HepG2 (cell line): Measurements from ENCODE around the gene STMN3. TPM values are rescaled to one million over a fixed set of nuclear protein-coding genes. Genes with fewer than 3 reads are reported as not detected.

Source experiments
- DNMT1 ChIP-seq: sonication (generic); formaldehyde crosslinking; IDR thresholded peaks from 2 replicates; pipeline ENCODE4 v1.5.1; 2020; ENCODE audit warnings: mild to moderate bottlenecking, missing genetic modification reagents
- IRF2 ChIP-seq: IDR thresholded peaks from 2 replicates; pipeline ENCODE4 v1.6.1; 2018; ENCODE audit warnings: missing genetic modification reagents, missing compliant biosample characterization
- KLF13 ChIP-seq: sonication (generic); formaldehyde crosslinking; IDR thresholded peaks from 2 replicates; pipeline ENCODE4 v1.4.0; 2020; ENCODE audit warnings: mild to moderate bottlenecking, missing genetic modification reagents
- NFATC3 ChIP-seq: sonication (generic); formaldehyde crosslinking; IDR thresholded peaks from 2 replicates; pipeline ENCODE4 v1.5.1; 2020; ENCODE audit warnings: mild to moderate bottlenecking, missing genetic modification reagents
- NONO ChIP-seq, 2 experiments: fragments of 450-650 bp in 1 of 2; sonication (generic) in 1 of 2; formaldehyde crosslinking in 1 of 2; IDR thresholded peaks in 1 of 2; conservative IDR thresholded peaks in 1 of 2; 2 replicates each; pipeline versions ENCODE4 v1.6.1 to v1.8.0; 2017 to 2022; ENCODE audit warnings: mild to moderate bottlenecking in 1 of 2, missing genetic modification reagents in 1 of 2, moderate library complexity in 1 of 2
- SMAD1 ChIP-seq: sonication (generic); formaldehyde crosslinking; IDR thresholded peaks from 2 replicates; pipeline ENCODE4 v1.4.0; 2020; ENCODE audit warnings: missing genetic modification reagents, low read depth, mild to moderate bottlenecking, borderline replicate concordance
- SNAPC2 ChIP-seq: sonication (generic); formaldehyde crosslinking; IDR thresholded peaks from 2 replicates; pipeline ENCODE4 v1.8.1; 2022; ENCODE audit warnings: mild to moderate bottlenecking, missing genetic modification reagents
- SP4 ChIP-seq: sonication (generic); formaldehyde crosslinking; IDR thresholded peaks from 2 replicates; pipeline ENCODE4 v1.8.1; 2023; ENCODE audit warnings: mild to moderate bottlenecking, missing genetic modification reagents
- TBX2 ChIP-seq: sonication (generic); formaldehyde crosslinking; IDR thresholded peaks from 2 replicates; pipeline ENCODE4 v1.5.0; 2020; ENCODE audit warnings: missing genetic modification reagents, mild to moderate bottlenecking, borderline replicate concordance
- THAP11 ChIP-seq: IDR thresholded peaks from 2 replicates; pipeline ENCODE4 v1.6.1; 2016; ENCODE audit warnings: missing biosample characterization, missing genetic modification reagents
- ZNF138 ChIP-seq: sonication (generic); formaldehyde crosslinking; IDR thresholded peaks from 2 replicates; pipeline ENCODE4 v1.5.0; 2020; ENCODE audit warnings: mild to moderate bottlenecking, low read depth, missing genetic modification reagents
- ZNF607 ChIP-seq: sonication (generic); formaldehyde crosslinking; IDR thresholded peaks from 2 replicates; pipeline ENCODE4 v1.5.1; 2020; ENCODE audit warnings: missing genetic modification reagents, mild to moderate bottlenecking, borderline replicate concordance
- ZNF737 ChIP-seq: sonication (generic); formaldehyde crosslinking; IDR thresholded peaks from 2 replicates; pipeline ENCODE4 v1.5.0; 2020; ENCODE audit warnings: missing genetic modification reagents, mild to moderate bottlenecking, borderline replicate concordance
- ZNF878 ChIP-seq: sonication (generic); formaldehyde crosslinking; IDR thresholded peaks from 2 replicates; pipeline ENCODE4 v1.8.1; 2023; ENCODE audit warnings: mild to moderate bottlenecking, missing genetic modification reagents, moderate library complexity
- ZSCAN25 ChIP-seq: sonication (generic); formaldehyde crosslinking; IDR thresholded peaks from 2 replicates; pipeline ENCODE4 v1.8.0; 2022; ENCODE audit warnings: mild to moderate bottlenecking, missing genetic modification reagents
- polyA plus RNA-seq, 8 experiments: library from polyadenylated mRNA; depleted of rRNA in 3 of 8; stranded (reverse) in 7 of 8; unstranded in 1 of 8; fragments of >200 nt; fragmentation: Illumina TruSeq in 4 of 8; extraction: Trizol in 4 of 8; gene quantifications; 2 replicates each; pipeline versions ENCODE4 v1.2.1 to v1.2.3, GENCODE V29; 2011 to 2016; ENCODE audit warnings: low read depth in 4 of 8, missing spikeins in 1 of 8, mixed read lengths in 1 of 8; ENCODE audit not compliant: insufficient read depth in 1 of 8
- total RNA-seq, 5 experiments: library from RNA; depleted of rRNA; stranded (reverse); fragments of >200 nt; fragmentation: Illumina TruSeq; extraction: Trizol; gene quantifications; 2 replicates each; pipeline ENCODE4 v1.2.3, GENCODE V29; 2016; ENCODE audit warnings: low read depth in 1 of 5
- TF ChIP-seq, protein P1 (sequence below): sonication (generic); formaldehyde crosslinking; IDR thresholded peaks from 2 replicates; pipeline ENCODE4 v1.4.0; 2020; ENCODE audit warnings: missing genetic modification reagents
- TF ChIP-seq, protein P2 (sequence below): sonication (generic); formaldehyde crosslinking; IDR thresholded peaks from 2 replicates; pipeline ENCODE4 v1.8.1; 2023; ENCODE audit warnings: missing genetic modification reagents, inconsistent platforms, borderline replicate concordance
- TF ChIP-seq, protein P3 (sequence below): sonication (generic); formaldehyde crosslinking; IDR thresholded peaks from 2 replicates; pipeline ENCODE4 v1.4.0; 2020; ENCODE audit warnings: low read depth, mild to moderate bottlenecking, missing genetic modification reagents
- TF ChIP-seq, protein P4 (sequence below): sonication (generic); formaldehyde crosslinking; IDR thresholded peaks from 2 replicates; pipeline ENCODE4 v1.5.1; 2020; ENCODE audit warnings: mild to moderate bottlenecking, missing genetic modification reagents, borderline replicate concordance

STMN3 gene
- total and polyA plus RNA-seq, 2 of the 13 experiments (the other 11 are each of a cell fraction or from before 2014, with no cell fraction given) = 21.0 to 48.3 TPM

DNA sequence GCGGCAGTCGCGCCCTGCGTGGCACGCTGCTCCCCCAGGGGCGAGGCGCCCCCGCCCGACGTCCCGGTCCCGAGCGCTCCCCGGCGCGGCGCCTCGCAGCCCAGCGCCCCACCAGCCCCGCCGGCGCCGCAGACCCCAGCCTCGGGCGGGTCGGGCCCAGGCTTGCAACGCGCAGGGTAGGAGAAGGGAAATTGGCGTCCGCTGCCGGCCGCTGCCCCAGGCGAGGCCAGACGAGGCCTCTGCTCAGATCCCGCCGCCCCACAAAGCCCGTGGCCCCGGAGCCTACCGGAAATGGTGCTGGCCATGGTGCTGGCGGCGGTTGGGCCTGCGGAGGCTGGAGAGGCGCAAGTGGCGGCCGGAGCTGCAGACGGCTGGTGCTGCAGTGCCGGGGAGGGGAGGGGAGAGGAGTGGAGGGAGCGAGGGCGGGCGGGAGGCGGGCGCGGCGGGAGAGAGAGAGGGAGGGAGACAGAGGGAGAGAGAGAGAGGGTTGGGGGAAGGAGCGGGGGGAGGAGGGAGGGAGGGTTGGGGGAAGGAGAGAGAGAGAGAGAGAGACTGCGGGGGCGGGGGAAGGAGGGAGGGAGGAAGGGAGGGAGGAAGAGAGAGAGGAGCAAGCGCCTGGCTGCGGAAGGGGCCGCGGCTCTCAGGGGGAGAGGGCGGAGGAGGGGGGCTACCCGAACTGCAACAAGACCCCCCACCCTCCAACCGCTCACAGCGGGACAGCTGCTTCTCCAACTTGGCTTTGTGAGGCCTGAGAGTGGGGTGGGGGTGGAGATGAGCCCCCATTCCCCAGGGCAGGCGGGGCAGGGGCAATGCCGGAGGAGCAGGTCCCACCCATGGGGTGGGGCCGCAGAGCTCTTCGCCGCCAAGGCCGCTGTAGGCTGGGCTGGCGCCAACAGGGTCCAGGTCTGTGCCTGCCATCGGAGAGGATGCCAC lies at the start of gene STMN3 (continued):
- TF ChIP-seq, protein P1, sequence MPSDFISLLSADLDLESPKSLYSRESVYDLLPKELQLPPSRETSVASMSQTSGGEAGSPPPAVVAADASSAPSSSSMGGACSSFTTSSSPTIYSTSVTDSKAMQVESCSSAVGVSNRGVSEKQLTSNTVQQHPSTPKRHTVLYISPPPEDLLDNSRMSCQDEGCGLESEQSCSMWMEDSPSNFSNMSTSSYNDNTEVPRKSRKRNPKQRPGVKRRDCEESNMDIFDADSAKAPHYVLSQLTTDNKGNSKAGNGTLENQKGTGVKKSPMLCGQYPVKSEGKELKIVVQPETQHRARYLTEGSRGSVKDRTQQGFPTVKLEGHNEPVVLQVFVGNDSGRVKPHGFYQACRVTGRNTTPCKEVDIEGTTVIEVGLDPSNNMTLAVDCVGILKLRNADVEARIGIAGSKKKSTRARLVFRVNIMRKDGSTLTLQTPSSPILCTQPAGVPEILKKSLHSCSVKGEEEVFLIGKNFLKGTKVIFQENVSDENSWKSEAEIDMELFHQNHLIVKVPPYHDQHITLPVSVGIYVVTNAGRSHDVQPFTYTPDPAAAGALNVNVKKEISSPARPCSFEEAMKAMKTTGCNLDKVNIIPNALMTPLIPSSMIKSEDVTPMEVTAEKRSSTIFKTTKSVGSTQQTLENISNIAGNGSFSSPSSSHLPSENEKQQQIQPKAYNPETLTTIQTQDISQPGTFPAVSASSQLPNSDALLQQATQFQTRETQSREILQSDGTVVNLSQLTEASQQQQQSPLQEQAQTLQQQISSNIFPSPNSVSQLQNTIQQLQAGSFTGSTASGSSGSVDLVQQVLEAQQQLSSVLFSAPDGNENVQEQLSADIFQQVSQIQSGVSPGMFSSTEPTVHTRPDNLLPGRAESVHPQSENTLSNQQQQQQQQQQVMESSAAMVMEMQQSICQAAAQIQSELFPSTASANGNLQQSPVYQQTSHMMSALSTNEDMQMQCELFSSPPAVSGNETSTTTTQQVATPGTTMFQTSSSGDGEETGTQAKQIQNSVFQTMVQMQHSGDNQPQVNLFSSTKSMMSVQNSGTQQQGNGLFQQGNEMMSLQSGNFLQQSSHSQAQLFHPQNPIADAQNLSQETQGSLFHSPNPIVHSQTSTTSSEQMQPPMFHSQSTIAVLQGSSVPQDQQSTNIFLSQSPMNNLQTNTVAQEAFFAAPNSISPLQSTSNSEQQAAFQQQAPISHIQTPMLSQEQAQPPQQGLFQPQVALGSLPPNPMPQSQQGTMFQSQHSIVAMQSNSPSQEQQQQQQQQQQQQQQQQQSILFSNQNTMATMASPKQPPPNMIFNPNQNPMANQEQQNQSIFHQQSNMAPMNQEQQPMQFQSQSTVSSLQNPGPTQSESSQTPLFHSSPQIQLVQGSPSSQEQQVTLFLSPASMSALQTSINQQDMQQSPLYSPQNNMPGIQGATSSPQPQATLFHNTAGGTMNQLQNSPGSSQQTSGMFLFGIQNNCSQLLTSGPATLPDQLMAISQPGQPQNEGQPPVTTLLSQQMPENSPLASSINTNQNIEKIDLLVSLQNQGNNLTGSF (CRISPR knock-in tag) = peak; percentile 94
- peak; percentile 99 for TF ChIP-seq ZNF138 (CRISPR knock-in tag)
- TF ChIP-seq, protein P2, sequence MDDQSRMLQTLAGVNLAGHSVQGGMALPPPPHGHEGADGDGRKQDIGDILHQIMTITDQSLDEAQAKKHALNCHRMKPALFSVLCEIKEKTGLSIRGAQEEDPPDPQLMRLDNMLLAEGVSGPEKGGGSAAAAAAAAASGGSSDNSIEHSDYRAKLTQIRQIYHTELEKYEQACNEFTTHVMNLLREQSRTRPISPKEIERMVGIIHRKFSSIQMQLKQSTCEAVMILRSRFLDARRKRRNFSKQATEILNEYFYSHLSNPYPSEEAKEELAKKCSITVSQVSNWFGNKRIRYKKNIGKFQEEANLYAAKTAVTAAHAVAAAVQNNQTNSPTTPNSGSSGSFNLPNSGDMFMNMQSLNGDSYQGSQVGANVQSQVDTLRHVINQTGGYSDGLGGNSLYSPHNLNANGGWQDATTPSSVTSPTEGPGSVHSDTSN = peak; percentile 94; the same call in 1 of the 2 replicates
- TF ChIP-seq ZSCAN25 (CRISPR knock-in tag) = peak; percentile 97
- TF ChIP-seq, protein P3, sequence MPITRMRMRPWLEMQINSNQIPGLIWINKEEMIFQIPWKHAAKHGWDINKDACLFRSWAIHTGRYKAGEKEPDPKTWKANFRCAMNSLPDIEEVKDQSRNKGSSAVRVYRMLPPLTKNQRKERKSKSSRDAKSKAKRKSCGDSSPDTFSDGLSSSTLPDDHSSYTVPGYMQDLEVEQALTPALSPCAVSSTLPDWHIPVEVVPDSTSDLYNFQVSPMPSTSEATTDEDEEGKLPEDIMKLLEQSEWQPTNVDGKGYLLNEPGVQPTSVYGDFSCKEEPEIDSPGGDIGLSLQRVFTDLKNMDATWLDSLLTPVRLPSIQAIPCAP (CRISPR knock-in tag) = peak; percentile 94; the same call in 1 of the 2 replicates
- peak; percentile 87; the same call in 1 of the 2 replicates for TF ChIP-seq NFATC3
- TF ChIP-seq IRF2 = peak; percentile 98
- TF ChIP-seq TBX2 (CRISPR knock-in tag) = peak; percentile 82
- no peak for TF ChIP-seq ZNF737 (CRISPR knock-in tag)
- TF ChIP-seq NONO (IDR thresholded peaks at IDR 0.05) = no peak
- peak; percentile 93 for TF ChIP-seq NONO (CRISPR knock-in tag; conservative IDR thresholded peaks at IDR 0.05)
- peak; percentile 88 for TF ChIP-seq SP4 (CRISPR knock-in tag)
- TF ChIP-seq, protein P4, sequence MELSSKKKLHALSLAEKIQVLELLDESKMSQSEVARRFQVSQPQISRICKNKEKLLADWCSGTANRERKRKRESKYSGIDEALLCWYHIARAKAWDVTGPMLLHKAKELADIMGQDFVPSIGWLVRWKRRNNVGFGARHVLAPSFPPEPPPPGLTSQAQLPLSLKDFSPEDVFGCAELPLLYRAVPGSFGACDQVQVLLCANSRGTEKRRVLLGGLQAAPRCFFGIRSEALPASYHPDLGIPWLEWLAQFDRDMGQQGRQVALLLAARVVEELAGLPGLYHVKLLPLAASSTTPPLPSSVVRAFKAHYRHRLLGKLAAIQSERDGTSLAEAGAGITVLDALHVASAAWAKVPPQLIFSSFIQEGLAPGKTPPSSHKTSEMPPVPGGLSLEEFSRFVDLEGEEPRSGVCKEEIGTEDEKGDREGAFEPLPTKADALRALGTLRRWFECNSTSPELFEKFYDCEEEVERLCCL (CRISPR knock-in tag) = peak; percentile 89; the same call in 1 of the 2 replicates
- TF ChIP-seq SNAPC2 (CRISPR knock-in tag) = peak; percentile 92
- TF ChIP-seq ZNF607 (CRISPR knock-in tag) = peak; percentile 99
- TF ChIP-seq DNMT1 (CRISPR knock-in tag) = no peak
- peak; percentile 88 for TF ChIP-seq ZNF878 (CRISPR knock-in tag)
- peak; percentile 89; the same call in 1 of the 2 replicates for TF ChIP-seq KLF13
- TF ChIP-seq THAP11 (CRISPR knock-in tag) = peak; percentile 91
- no peak; the same call in 1 of the 2 replicates for TF ChIP-seq SMAD1 (CRISPR knock-in tag)
